Ovary (tissue), 3 donors: ENCODE data around the gene CNOT3.

ENCODE experiments used
- EP300 ChIP-seq: sonication (generic); formaldehyde crosslinking; IDR thresholded peaks from one replicate; pipeline ENCODE4 v1.6.1; 2017; ENCODE audit warnings: antibody characterized with exemption
- POLR2A ChIP-seq: fragments of 450-650 bp; IDR thresholded peaks from one replicate; pipeline ENCODE4 v1.6.1; 2017; ENCODE audit warnings: antibody characterized with exemption, mild to moderate bottlenecking, moderate library complexity
- TF ChIP-seq, protein P1 (sequence below), 3 donors: fragments of 450-650 bp in 2 of 3; fragments of 200-600 bp in 1 of 3; IDR thresholded peaks; one replicate each; pipeline versions ENCODE4 v1.5.1 to v1.8.0; 2016 to 2022; ENCODE audit warnings: antibody characterized with exemption in 3 of 3, mild to moderate bottlenecking in 1 of 3
- donor health status: DM: no; HTN: no; CAD: no.

GRCh38 chr19:54128441-54128725 lies 9.2 kb upstream of the CNOT3 start:
- TF ChIP-seq, protein P1, sequence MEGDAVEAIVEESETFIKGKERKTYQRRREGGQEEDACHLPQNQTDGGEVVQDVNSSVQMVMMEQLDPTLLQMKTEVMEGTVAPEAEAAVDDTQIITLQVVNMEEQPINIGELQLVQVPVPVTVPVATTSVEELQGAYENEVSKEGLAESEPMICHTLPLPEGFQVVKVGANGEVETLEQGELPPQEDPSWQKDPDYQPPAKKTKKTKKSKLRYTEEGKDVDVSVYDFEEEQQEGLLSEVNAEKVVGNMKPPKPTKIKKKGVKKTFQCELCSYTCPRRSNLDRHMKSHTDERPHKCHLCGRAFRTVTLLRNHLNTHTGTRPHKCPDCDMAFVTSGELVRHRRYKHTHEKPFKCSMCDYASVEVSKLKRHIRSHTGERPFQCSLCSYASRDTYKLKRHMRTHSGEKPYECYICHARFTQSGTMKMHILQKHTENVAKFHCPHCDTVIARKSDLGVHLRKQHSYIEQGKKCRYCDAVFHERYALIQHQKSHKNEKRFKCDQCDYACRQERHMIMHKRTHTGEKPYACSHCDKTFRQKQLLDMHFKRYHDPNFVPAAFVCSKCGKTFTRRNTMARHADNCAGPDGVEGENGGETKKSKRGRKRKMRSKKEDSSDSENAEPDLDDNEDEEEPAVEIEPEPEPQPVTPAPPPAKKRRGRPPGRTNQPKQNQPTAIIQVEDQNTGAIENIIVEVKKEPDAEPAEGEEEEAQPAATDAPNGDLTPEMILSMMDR (IDR thresholded peaks at IDR 0.05): no peak
- no peak for TF ChIP-seq POLR2A
- TF ChIP-seq EP300: no peak
